GM19372 (cell line): Measurements from ENCODE around the gene UCKL1.
"Not testable (repeated sequence)": the region's sequence is repeated elsewhere in the genome, so short reads cannot be mapped to it uniquely, and the experiment has no call there.

Source experiments
- ATAC-seq: cut with Tn5 transposase; IDR thresholded peaks from one replicate; pipeline ENCODE4 v1.9.1; 2021; ENCODE audit warnings: mild to moderate bottlenecking, low read depth, moderate library complexity; ENCODE audit not compliant: unreplicated experiment

UCKL1 gene

GRCh38 chr20:63960654-63961621, 4.7 kb upstream of the UCKL1 start:
- not testable (repeated sequence) for ATAC-seq

- ATAC-seq, result no peak
Measured at GRCh38 chr20:63959699-63960075, 3.5 kb upstream of the UCKL1 start.

GRCh38 chr20:63958964-63959698, 2.9 kb upstream of the UCKL1 start:
- ATAC-seq, result no peak

GRCh38 chr20:63958471-63958870, 2.3 kb upstream of the UCKL1 start:
- ATAC-seq, result no peak

- no peak for ATAC-seq
Measured at GRCh38 chr20:63957690-63958441, 1.6 kb upstream of the UCKL1 start.

GRCh38 chr20:63957004-63957689, 931 bp upstream of the UCKL1 start:
- peak; percentile 22 for ATAC-seq

GRCh38 chr20:63956664-63957003, 418 bp upstream of the UCKL1 start:
- peak; percentile 9 for ATAC-seq

GRCh38 chr20:63955281-63955826, 862 bp downstream of the UCKL1 start:
- ATAC-seq, result no peak

- no peak for ATAC-seq
Measured at GRCh38 chr20:63953764-63954429, 2.3 kb downstream of the UCKL1 start.

GRCh38 chr20:63952769-63953168, 3.4 kb downstream of the UCKL1 start:
- no peak for ATAC-seq

- ATAC-seq, result no peak
Measured at GRCh38 chr20:63952210-63952535, 4.0 kb downstream of the UCKL1 start.

GRCh38 chr20:63951398-63952209, 4.6 kb downstream of the UCKL1 start:
- ATAC-seq, result no peak

GRCh38 chr20:63950701-63951397, 5.4 kb downstream of the UCKL1 start:
- ATAC-seq, result no peak

GRCh38 chr20:63947638-63948456, 8.4 kb downstream of the UCKL1 start:
- no peak for ATAC-seq

- no peak for ATAC-seq
Measured at GRCh38 chr20:63946986-63947637, 9.1 kb downstream of the UCKL1 start.

- ATAC-seq, result no peak
Measured at GRCh38 chr20:63945921-63946920, 10.0 kb downstream of the UCKL1 start.
